ENCODE measurements around the gene CTSC. TPM values are rescaled to one million over a fixed set of nuclear protein-coding genes. Genes with fewer than 3 reads are reported as not detected.

The CTSC gene
- polyA plus RNA-seq, 3 donors = 150 to 415 (median 284) TPM

GRCh38 chr11:88332851-88333250 is 4.7 kb downstream of the CTSC start:
- no peak for DNase-seq
- H3K27me3 ChIP-seq (ENCODE audit: control insufficient read depth in 2 of 2, insufficient read depth in 2 of 2, low read length in 2 of 2) = no peaks in the 10 kb centered on the region
- peaks cover 90% of the 10 kb centered on the region for H3K79me2 ChIP-seq (ENCODE audit: insufficient read depth, low read length)
- Mint-ChIP-seq H3K27ac (peak overlapping the region in 1 of 7 donors; percentile 31), H3K9me3 (peaks cover 0 to 2% (median 0%) of the 10 kb centered on the region in 7 donors), H3K4me3 (no peak overlapping the region), H3K4me1 (peaks cover 59% of the 10 kb centered on the region), H3K27me3 (ENCODE audit: low read depth in 3 of 3) (no peaks in the 10 kb centered on the region), H3K36me3 (peaks cover 46 to 60% of the 10 kb centered on the region in 2 donors)
- H3K9ac ChIP-seq (ENCODE audit: insufficient read depth, low read length, poor library complexity, severe bottlenecking) = no peak overlapping the region
- H3K4me3 ChIP-seq (replicated peaks in 1 of 3; ENCODE audit: low read depth in 2 of 3, low read length in 3 of 3) = no peak overlapping the region
- WGBS (ENCODE audit: insufficient coverage) = no CpG with 5 or more reads among the region's 1 CpG
- H2AFZ ChIP-seq (ENCODE audit: insufficient read depth, low read depth, low read length, poor library complexity, severe bottlenecking) = no peak overlapping the region
- TF ChIP-seq, protein P1, sequence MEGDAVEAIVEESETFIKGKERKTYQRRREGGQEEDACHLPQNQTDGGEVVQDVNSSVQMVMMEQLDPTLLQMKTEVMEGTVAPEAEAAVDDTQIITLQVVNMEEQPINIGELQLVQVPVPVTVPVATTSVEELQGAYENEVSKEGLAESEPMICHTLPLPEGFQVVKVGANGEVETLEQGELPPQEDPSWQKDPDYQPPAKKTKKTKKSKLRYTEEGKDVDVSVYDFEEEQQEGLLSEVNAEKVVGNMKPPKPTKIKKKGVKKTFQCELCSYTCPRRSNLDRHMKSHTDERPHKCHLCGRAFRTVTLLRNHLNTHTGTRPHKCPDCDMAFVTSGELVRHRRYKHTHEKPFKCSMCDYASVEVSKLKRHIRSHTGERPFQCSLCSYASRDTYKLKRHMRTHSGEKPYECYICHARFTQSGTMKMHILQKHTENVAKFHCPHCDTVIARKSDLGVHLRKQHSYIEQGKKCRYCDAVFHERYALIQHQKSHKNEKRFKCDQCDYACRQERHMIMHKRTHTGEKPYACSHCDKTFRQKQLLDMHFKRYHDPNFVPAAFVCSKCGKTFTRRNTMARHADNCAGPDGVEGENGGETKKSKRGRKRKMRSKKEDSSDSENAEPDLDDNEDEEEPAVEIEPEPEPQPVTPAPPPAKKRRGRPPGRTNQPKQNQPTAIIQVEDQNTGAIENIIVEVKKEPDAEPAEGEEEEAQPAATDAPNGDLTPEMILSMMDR (IDR thresholded peaks at IDR 0.05) = no peak
- intact Hi-C loops (cut with micrococcal nuclease) = no loop called here
- H3K36me3 ChIP-seq (replicated peaks in 1 of 2; ENCODE audit: control insufficient read depth in 1 of 2, insufficient read depth in 2 of 2, low read length in 2 of 2) = peaks cover 49 to 60% of the 10 kb centered on the region in 2 donors
- H3K4me2 ChIP-seq (replicated peaks; ENCODE audit: extremely low read depth, low read length, poor library complexity, severe bottlenecking) = no peak overlapping the region
- H3K9me3 ChIP-seq (replicated peaks in 1 of 2; ENCODE audit: control insufficient read depth in 1 of 2, insufficient read depth in 1 of 2, low read length in 2 of 2) = no peaks in the 10 kb centered on the region
- peak overlapping the region in 1 of 2 donors; percentile 8 for H3K27ac ChIP-seq (ENCODE audit: low read depth in 1 of 2, low read length in 2 of 2)
- H3K4me1 ChIP-seq (ENCODE audit: control insufficient read depth in 1 of 2, insufficient read depth in 2 of 2, low read length in 2 of 2) = peaks cover 48 to 63% of the 10 kb centered on the region in 2 donors
- peaks cover 69% of the 10 kb centered on the region for H4K20me1 ChIP-seq (ENCODE audit: insufficient read depth, low read length)

DNA sequence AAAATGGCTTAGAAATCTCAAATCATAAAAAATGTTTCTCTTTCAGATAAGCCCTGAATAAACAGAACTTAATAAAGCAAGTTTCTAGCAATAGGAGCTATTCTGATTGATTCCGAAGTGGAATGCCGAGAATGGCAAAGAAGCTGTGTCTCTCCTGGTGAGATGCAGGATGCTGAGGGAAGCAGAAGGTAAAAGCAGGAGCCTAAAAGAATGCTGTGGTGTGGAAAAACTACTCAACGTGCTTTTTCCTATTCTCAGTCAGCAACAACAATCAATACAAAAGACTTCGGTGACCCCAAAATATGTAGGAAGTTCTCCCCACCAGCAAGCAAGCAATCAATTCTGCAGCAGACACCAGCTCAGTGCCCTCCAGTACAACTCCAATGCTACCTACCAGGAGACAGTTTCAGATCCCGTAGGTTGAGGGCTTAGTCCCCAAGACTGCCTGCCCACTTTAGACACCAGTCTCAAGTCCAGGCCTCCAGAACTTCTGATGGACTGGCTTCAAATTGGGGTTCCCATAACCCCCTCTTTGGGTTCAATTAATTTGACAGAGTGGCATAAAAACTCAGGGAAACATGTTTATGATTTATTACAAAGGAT is 6.6 kb downstream of the CTSC start:
- WGBS (ENCODE audit: insufficient coverage) = 100% methylated on average over 3 of the region's 5 CpGs
- Mint-ChIP-seq H3K4me1 (peaks cover 70% of the 10 kb centered on the region), H3K9me3 (no peaks in the 10 kb centered on the region), H3K27ac (peak overlapping the region in 4 of 7 donors; percentile 33 to 78 (median 50)), H3K36me3 (peaks cover 54 to 69% of the 10 kb centered on the region in 2 donors), H3K4me3 (no peak overlapping the region), H3K27me3 (ENCODE audit: low read depth in 3 of 3) (no peaks in the 10 kb centered on the region)
- Histone ChIP-seq H4K20me1 (ENCODE audit: insufficient read depth, low read length) (peaks cover 88% of the 10 kb centered on the region), H3K27ac (ENCODE audit: low read depth in 1 of 2, low read length in 2 of 2) (peak overlapping the region in 1 of 2 donors; percentile 15), H3K9ac (ENCODE audit: insufficient read depth, low read length, poor library complexity, severe bottlenecking) (no peak overlapping the region), H3K4me3 (replicated peaks in 1 of 3; ENCODE audit: low read depth in 2 of 3, low read length in 3 of 3) (no peak overlapping the region), H3K27me3 (ENCODE audit: control insufficient read depth in 2 of 2, insufficient read depth in 2 of 2, low read length in 2 of 2) (no peaks in the 10 kb centered on the region), H3K4me2 (replicated peaks; ENCODE audit: extremely low read depth, low read length, poor library complexity, severe bottlenecking) (no peak overlapping the region), H2AFZ (ENCODE audit: insufficient read depth, low read depth, low read length, poor library complexity, severe bottlenecking) (no peak overlapping the region), H3K4me1 (ENCODE audit: control insufficient read depth in 1 of 2, insufficient read depth in 2 of 2, low read length in 2 of 2) (peaks cover 52 to 63% of the 10 kb centered on the region in 2 donors), H3K79me2 (ENCODE audit: insufficient read depth, low read length) (peaks cover 100% of the 10 kb centered on the region), H3K9me3 (replicated peaks in 1 of 2; ENCODE audit: control insufficient read depth in 1 of 2, insufficient read depth in 1 of 2, low read length in 2 of 2) (no peaks in the 10 kb centered on the region), H3K36me3 (replicated peaks in 1 of 2; ENCODE audit: control insufficient read depth in 1 of 2, insufficient read depth in 2 of 2, low read length in 2 of 2) (peaks cover 50 to 69% of the 10 kb centered on the region in 2 donors)
- intact Hi-C loops (cut with micrococcal nuclease) = no loop called here
- TF ChIP-seq, protein P1 (IDR thresholded peaks at IDR 0.05) = no peak
- no peak for DNase-seq

Measured in CD14-positive monocyte (primary cell).